Measurements from ENCODE around the gene GGA1.

DNA sequence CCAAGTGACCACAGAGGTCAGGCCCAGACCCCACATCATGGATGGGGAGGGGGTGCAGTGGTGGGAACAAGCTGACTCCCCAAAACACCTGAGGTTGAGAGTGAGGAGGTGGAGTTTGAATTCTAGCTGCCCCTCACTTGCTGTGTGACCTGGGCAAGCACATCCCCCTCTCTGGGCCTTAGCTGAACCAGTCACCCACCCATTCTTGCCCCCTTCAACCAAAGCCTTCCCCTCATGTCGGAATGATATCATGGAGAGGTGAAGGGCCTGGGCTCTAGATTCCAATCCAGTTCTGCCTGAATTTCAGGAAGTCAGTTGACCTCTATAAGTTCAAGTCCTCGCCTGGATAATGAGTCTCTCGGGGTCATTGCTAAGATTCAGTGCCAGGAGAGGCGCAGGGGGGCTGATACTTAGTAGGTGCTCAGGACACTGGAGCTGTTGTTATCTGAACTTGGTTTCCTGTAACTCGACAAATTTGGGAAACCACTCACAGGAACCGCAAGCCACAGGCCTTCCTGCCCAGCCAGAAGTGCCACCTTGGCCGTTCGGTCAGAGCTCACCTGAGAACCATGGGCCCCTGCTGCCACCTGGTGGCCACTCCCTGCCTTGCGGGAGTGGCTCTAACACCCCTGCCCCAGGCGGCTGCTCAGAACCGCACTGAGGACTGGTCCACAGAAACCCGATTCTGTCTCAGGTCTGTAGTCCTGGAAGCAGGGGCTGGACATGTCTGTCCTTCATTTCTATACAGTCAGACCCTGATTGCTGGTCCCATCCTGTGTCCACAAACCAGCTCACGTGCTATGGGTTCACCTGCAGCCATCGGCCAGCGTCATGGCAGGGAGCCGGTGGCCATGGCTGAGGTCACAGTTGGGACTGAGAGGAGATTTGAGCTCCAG lies 41.5 kb upstream of the GGA1 start:
- TF ChIP-seq, protein P1, sequence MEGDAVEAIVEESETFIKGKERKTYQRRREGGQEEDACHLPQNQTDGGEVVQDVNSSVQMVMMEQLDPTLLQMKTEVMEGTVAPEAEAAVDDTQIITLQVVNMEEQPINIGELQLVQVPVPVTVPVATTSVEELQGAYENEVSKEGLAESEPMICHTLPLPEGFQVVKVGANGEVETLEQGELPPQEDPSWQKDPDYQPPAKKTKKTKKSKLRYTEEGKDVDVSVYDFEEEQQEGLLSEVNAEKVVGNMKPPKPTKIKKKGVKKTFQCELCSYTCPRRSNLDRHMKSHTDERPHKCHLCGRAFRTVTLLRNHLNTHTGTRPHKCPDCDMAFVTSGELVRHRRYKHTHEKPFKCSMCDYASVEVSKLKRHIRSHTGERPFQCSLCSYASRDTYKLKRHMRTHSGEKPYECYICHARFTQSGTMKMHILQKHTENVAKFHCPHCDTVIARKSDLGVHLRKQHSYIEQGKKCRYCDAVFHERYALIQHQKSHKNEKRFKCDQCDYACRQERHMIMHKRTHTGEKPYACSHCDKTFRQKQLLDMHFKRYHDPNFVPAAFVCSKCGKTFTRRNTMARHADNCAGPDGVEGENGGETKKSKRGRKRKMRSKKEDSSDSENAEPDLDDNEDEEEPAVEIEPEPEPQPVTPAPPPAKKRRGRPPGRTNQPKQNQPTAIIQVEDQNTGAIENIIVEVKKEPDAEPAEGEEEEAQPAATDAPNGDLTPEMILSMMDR (IDR thresholded peaks at IDR 0.05 in 8 of 11, conservative IDR thresholded peaks at IDR 0.05 in 3 of 11), result peak; percentile 97 to 99 (median 98)
- TF ChIP-seq POLR2A (IDR thresholded peaks at IDR 0.05), result no peak

Measured in spleen (tissue), 7 donors.